Measurements from ENCODE around the gene SEPTIN5. TPM values are rescaled to one million over a fixed set of nuclear protein-coding genes. Genes with fewer than 3 reads are reported as not detected.
"Not testable (repeated sequence)": the region's sequence is repeated elsewhere in the genome, so short reads cannot be mapped to it uniquely, and the experiment has no call there.

The SEPTIN5 gene
- total RNA-seq, 2 experiments from 2014 or later: 0.94 to 1.5 TPM

GRCh38 chr22:19697871-19698270 lies 16.4 kb upstream of the SEPTIN5 start:
- H3K27ac Mint-ChIP-seq; H3K27me3 Mint-ChIP-seq; H3K9me3 Mint-ChIP-seq (ENCODE audit: low read depth); POLR2A ChIA-PET; H3K4me1 Mint-ChIP-seq; intact Hi-C loops (cut with DNase I, micrococcal nuclease); ATAC-seq; DNase-seq; H3K36me3 Mint-ChIP-seq (ENCODE audit: low read depth); H3K4me3 Mint-ChIP-seq: not testable (repeated sequence)
- CTCF ChIA-PET: interaction anchor here (0.9 kb wide), 1 partner anchor 10 kb away, joined by 4 read pairs; no protein-coding TSS in a partner anchor

DNA sequence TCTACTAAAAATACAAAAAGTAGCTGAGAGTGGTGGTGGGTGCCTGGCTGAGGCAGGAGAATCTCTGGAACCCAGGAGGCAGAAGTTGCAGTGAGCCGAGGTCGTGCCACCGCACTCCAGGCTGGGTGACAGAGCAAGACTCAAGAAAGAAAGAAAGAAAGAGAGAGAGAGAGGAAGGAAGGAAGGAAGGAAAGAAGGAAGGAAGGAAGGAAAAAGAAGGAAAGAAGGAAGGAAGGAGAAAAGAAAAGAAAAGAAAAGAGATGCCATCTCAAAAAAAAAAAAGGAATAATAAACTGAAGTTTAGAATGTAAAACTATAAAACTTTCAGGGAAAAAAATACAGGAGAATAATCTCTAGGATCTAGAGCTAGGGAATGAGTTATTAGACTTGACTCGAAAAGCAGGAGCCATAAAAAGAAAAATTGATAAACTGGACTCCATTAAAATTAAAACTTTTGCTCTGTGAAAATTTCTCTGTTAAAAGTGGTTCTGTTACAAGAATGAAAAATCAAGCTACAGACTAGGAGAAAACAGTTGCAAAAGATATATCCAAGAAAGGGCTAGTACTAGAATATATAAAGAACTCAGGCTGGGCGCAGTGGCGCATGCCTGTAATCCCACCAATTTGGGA lies 13.4 kb upstream of the SEPTIN5 start:
- ATAC-seq (no peak), DNase-seq (no peak)
- no peaks in the 10 kb centered on the region for H3K36me3 Mint-ChIP-seq (ENCODE audit: low read depth)
- intact Hi-C loops (cut with DNase I, micrococcal nuclease): no loop called here
- H3K4me1 Mint-ChIP-seq: no peaks in the 10 kb centered on the region
- no peak overlapping the region for H3K4me3 Mint-ChIP-seq
- CTCF ChIA-PET: interaction anchor here (0.8 kb wide), 1 partner anchor 23 kb away, joined by 3 read pairs; the partner anchor contains the start of gene GP1BB
- no peak overlapping the region for H3K27ac Mint-ChIP-seq
- POLR2A ChIA-PET: no interaction called here
- H3K9me3 Mint-ChIP-seq (ENCODE audit: low read depth): no peaks in the 10 kb centered on the region
- H3K27me3 Mint-ChIP-seq: peaks cover 3% of the 10 kb centered on the region

DNA sequence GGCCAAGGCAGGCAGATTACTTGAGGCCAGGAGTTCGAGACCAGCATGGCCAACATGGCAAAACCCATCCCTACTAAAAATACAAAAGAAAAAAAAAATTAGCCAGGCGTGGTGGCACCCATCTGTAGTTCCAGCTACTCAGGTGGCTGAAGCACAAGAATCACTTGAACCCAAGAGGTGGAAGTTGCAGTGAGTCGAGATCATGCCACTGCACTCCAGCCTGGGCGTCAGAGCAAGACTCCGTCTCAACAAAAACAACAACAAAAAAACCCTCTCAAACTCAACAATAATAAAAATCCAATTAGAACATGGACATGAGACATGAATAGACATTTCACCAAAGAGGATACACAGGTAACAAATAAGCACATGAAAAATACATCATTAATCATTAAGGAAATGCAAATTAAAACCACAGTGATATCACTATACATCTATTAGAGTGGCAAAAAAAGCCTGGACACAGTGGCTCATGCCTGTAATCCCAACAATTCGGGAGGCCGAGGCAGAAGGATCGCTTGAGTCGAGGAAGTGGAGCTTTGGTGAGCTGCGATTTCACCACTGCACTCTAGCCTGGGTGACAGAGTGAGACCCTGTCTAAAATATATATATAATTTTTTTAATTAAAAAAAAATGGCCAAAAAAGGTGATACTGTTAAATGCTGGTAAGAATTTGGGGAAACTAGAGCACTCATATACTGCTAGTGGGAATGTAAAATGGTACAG lies 12.7 kb upstream of the SEPTIN5 start:
- Mint-ChIP-seq H3K4me3 (no peak overlapping the region), H3K9me3 (ENCODE audit: low read depth) (no peaks in the 10 kb centered on the region), H3K4me1 (no peaks in the 10 kb centered on the region), H3K27me3 (peaks cover 3% of the 10 kb centered on the region), H3K36me3 (ENCODE audit: low read depth) (no peaks in the 10 kb centered on the region), H3K27ac (no peak overlapping the region)
- intact Hi-C loops (cut with DNase I, micrococcal nuclease): no loop called here
- DNase-seq: no peak
- POLR2A ChIA-PET: no interaction called here
- ATAC-seq: no peak
- CTCF ChIA-PET: interaction anchor here (0.8 kb wide), 2 partner anchors 17 to 22 kb away, joined by 3 to 4 read pairs; partner anchors contain the start of gene GP1BB

- H3K27ac Mint-ChIP-seq: no peak overlapping the region
- DNase-seq (no peak), ATAC-seq (no peak)
- ChIA-PET POLR2A (no interaction called here), CTCF (interaction anchor here (1.0 kb wide), 1 partner anchor 12 kb away, joined by 3 read pairs; no protein-coding TSS in a partner anchor)
- H3K4me1 Mint-ChIP-seq: no peaks in the 10 kb centered on the region
- H3K9me3 Mint-ChIP-seq (ENCODE audit: low read depth): no peaks in the 10 kb centered on the region
- H3K4me3 Mint-ChIP-seq: no peak overlapping the region
- intact Hi-C loops (cut with DNase I, micrococcal nuclease): no loop called here
- H3K27me3 Mint-ChIP-seq: no peaks in the 10 kb centered on the region
- H3K36me3 Mint-ChIP-seq (ENCODE audit: low read depth): no peaks in the 10 kb centered on the region
These were observed 10.4 kb upstream of the SEPTIN5 start for GRCh38 chr22:19703869-19704268.

DNA sequence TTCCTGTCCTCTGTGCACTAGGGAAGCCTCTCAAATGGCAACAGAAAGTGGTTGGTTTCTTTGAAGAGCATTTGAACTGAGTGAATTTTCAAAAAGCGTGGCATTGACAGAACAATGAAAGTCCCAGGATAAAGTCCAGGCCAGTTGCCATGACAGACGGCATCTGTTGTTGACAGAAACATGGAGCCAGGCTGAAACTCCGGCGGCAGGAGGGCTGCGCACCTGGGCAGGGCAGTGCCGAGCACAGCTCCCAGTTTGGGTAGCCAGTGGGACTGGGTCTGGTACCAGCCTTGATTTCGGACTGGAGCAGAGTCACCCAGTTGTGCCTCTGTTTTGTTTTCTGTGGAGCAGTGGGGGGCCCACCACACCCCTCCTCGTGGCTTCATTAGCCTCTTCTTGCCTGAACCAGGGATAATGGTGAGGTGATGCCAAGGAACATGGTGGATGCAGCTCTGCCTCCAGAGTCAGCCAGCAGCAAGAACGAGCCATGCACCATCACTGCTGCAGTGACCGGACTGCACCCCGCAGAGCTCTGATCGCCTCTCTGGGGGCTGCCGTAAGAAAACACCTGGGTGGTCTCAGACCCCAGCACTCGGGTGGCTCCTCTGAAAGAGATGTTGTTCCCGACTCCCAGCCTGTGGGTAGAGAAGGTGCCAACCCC lies 9.8 kb upstream of the SEPTIN5 start:
- POLR2A ChIA-PET: no interaction called here
- Mint-ChIP-seq H3K9me3 (ENCODE audit: low read depth) (no peaks in the 10 kb centered on the region), H3K36me3 (ENCODE audit: low read depth) (no peaks in the 10 kb centered on the region), H3K4me1 (no peaks in the 10 kb centered on the region), H3K27me3 (no peaks in the 10 kb centered on the region), H3K27ac (no peak overlapping the region), H3K4me3 (no peak overlapping the region)
- no peak for ATAC-seq
- intact Hi-C loops (cut with DNase I, micrococcal nuclease): no loop called here
- CTCF ChIA-PET: interaction anchor here (0.6 to 1.0 kb wide), 2 partner anchors 12 to 40 kb away, joined by 3 read pairs; no protein-coding TSS in a partner anchor
- DNase-seq: no peak

DNA sequence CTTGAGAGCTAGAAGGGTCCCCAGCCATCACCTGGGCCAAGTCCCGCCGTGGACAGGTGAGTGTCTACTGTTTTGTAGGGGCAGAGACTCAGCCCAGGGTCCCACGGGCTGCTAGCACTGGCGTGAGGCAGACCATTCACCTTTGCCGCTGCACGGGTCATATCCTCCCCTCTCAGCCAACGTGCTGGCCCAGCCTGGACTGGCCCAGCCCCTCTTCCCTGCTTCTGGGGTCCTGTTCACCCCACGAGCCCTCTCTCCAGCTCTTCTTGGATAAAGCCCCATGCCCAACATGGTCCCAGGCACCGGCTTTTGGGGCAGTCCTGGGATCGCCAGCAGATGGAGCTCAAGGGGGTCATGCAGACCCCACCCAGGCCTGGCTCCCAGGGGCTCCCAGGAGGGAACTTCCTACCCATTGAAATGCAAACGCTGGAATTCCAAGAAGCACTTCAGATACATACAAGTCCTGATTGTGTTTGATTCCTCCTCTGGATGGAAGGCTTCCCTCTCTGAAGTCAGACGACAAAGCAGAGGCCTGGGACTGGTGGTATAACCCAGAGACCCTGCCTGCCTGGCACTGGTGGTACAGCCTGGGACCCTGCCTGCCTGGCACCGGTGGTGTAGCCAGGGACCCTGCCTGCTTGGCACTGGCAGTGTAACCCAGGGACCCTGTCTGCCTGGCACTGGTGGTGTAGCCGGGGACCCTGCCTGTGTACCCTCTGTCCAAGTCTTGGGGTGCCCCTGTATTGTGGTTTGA lies 8.9 kb upstream of the SEPTIN5 start:
- DNase-seq: no peak
- no peaks in the 10 kb centered on the region for H3K4me1 Mint-ChIP-seq
- H3K4me3 Mint-ChIP-seq: no peak overlapping the region
- H3K36me3 Mint-ChIP-seq (ENCODE audit: low read depth): no peaks in the 10 kb centered on the region
- ChIA-PET CTCF (interaction anchor here (0.6 to 1.0 kb wide), 2 partner anchors 11 to 41 kb away, joined by 3 read pairs; no protein-coding TSS in a partner anchor), POLR2A (no interaction called here)
- no peaks in the 10 kb centered on the region for H3K9me3 Mint-ChIP-seq (ENCODE audit: low read depth)
- no peaks in the 10 kb centered on the region for H3K27me3 Mint-ChIP-seq
- H3K27ac Mint-ChIP-seq: no peak overlapping the region
- intact Hi-C loops (cut with DNase I, micrococcal nuclease): no loop called here
- ATAC-seq: no peak

DNA sequence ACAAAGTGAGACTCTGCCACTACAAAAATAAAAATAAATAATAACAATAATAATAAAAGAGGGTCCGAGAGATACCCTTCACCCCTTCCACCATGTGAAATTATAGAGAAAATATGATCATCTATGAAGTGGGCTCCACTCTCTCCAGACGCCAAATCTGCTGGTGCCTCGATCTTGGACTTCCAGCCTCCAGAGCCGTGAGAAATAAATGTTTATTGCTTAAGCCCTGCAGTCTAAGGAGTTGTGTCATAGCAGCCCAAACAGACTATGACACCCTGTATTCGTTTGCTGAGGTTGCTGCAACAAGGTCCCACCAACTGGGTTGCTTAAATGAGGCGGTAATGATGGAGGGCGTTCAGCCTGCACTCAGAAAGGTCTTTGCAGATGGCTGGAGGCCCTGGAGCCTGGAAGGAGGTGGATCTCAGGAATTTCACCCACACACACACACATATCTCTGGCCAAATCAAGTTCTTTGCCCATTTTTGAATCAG lies 7.6 kb upstream of the SEPTIN5 start:
- Mint-ChIP-seq H3K36me3 (ENCODE audit: low read depth) (no peaks in the 10 kb centered on the region), H3K4me3 (no peak overlapping the region), H3K4me1 (no peaks in the 10 kb centered on the region), H3K9me3 (ENCODE audit: low read depth) (no peaks in the 10 kb centered on the region), H3K27ac (no peak overlapping the region), H3K27me3 (no peaks in the 10 kb centered on the region)
- ChIA-PET CTCF (no interaction called here), POLR2A (no interaction called here)
- DNase-seq (no peak), ATAC-seq (no peak)
- intact Hi-C loops (cut with DNase I, micrococcal nuclease): no loop called here

- no peaks in the 10 kb centered on the region for H3K36me3 Mint-ChIP-seq (ENCODE audit: low read depth)
- intact Hi-C loops (cut with DNase I, micrococcal nuclease): no loop called here
- ATAC-seq (no peak), DNase-seq (no peak)
- no peaks in the 10 kb centered on the region for H3K27me3 Mint-ChIP-seq
- POLR2A ChIA-PET: no interaction called here
- H3K27ac Mint-ChIP-seq: no peak overlapping the region
- H3K4me1 Mint-ChIP-seq: no peaks in the 10 kb centered on the region
- CTCF ChIA-PET: no interaction called here
- H3K9me3 Mint-ChIP-seq (ENCODE audit: low read depth): no peaks in the 10 kb centered on the region
- no peak overlapping the region for H3K4me3 Mint-ChIP-seq
These were observed 6.7 kb upstream of the SEPTIN5 start for GRCh38 chr22:19707347-19708290.

DNA sequence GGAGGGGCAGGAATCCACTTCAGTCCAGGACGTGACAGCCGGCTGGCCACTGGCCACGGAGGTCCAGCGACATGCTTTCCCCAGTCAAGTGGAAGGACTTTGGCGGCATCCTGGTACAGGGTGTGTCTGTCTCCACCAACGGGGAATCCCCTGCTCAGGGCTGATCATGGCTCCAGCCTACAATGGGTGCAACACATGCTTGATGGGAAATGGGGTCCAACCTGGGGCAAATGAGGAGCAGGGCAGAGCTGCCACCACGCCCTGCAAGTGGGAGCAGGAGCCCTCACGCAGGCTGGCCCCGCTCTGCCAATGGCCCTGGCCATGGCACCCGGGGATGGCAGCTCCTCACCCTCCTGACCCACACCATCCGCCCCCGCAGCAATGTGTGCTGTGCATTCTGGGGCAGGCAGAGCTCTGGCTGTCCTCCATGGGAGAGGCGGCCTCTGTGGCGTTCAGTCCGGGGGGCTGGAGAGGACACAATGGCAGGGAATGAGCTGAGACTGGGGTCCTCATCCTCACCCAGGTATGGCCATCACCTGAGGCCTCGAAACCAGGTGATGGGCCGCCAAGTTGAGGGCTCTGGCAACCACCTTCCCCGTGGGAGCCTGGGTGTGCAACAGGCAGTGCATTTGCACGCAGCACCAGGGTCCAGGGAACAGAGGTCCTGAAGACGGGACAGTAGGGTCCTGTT lies 5.8 kb upstream of the SEPTIN5 start:
- intact Hi-C loops (cut with DNase I, micrococcal nuclease): no loop called here
- DNase-seq (no peak), ATAC-seq (no peak)
- H3K36me3 Mint-ChIP-seq (ENCODE audit: low read depth): no peaks in the 10 kb centered on the region
- ChIA-PET CTCF (no interaction called here), POLR2A (no interaction called here)
- no peak overlapping the region for H3K27ac Mint-ChIP-seq
- no peaks in the 10 kb centered on the region for H3K9me3 Mint-ChIP-seq (ENCODE audit: low read depth)
- H3K4me1 Mint-ChIP-seq: no peaks in the 10 kb centered on the region
- no peak overlapping the region for H3K4me3 Mint-ChIP-seq
- H3K27me3 Mint-ChIP-seq: no peaks in the 10 kb centered on the region

DNA sequence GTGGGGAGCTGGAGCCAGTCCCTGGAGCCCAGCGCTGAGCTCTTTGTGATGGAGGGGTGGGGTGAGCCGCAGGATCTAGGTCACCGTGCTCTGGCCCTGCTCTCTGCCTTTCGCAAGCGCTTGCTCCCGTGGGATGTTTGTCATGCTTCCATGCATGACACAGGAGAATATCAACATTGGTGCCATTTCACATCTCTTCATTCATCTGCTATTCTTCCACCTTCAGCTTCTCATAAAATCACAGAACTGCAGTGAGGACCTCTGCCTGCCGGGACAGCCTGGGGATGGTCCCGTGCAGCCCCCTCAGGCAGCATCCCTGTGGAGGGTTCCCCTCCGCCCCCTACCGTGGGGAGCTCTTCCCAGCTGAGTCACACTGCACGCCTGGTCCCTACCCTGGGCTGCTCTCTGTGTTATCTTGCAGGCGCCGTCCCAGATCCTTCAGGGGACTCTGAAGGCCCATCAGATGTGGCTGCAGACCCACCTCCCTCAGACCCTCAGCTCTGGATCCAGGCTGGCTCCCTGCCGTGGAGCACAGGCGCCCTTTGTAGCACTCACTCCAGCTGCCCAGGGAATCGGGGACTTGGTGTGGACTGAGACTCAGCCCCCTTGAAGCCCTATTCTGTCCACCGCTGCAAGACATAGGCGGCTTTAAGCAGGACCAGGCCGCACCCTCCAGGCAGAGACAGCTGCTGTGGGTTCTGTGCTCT lies 5.1 kb upstream of the SEPTIN5 start:
- no peak for DNase-seq
- H3K27ac Mint-ChIP-seq: no peak overlapping the region
- no peak for ATAC-seq
- H3K27me3 Mint-ChIP-seq: peaks cover 4% of the 10 kb centered on the region
- ChIA-PET CTCF (no interaction called here), POLR2A (no interaction called here)
- intact Hi-C loops (cut with DNase I, micrococcal nuclease): no loop called here
- no peak overlapping the region for H3K4me3 Mint-ChIP-seq
- no peaks in the 10 kb centered on the region for H3K9me3 Mint-ChIP-seq (ENCODE audit: low read depth)
- H3K4me1 Mint-ChIP-seq: no peaks in the 10 kb centered on the region
- H3K36me3 Mint-ChIP-seq (ENCODE audit: low read depth): no peaks in the 10 kb centered on the region
